NCI-H460 (cell line): Measurements from ENCODE around the gene PRSS56. TPM values are rescaled to one million over a fixed set of nuclear protein-coding genes. Genes with fewer than 3 reads are reported as not detected.

Source experiments
- DNase-seq: peaks from one replicate; pipeline ENCODE4 v3.0.0-alpha.2; 2016; ENCODE audit warnings: low read depth; ENCODE audit errors: extremely low read depth
- total RNA-seq: library from RNA; depleted of rRNA; stranded (reverse); fragments of >200 nt; shearing (Covaris generic); gene quantifications from 2 replicates; pipeline ENCODE4 v1.2.3, GENCODE V29; 2014

Gene PRSS56
- total RNA-seq, 1 experiment from 2014 or later: not detected

DNA sequence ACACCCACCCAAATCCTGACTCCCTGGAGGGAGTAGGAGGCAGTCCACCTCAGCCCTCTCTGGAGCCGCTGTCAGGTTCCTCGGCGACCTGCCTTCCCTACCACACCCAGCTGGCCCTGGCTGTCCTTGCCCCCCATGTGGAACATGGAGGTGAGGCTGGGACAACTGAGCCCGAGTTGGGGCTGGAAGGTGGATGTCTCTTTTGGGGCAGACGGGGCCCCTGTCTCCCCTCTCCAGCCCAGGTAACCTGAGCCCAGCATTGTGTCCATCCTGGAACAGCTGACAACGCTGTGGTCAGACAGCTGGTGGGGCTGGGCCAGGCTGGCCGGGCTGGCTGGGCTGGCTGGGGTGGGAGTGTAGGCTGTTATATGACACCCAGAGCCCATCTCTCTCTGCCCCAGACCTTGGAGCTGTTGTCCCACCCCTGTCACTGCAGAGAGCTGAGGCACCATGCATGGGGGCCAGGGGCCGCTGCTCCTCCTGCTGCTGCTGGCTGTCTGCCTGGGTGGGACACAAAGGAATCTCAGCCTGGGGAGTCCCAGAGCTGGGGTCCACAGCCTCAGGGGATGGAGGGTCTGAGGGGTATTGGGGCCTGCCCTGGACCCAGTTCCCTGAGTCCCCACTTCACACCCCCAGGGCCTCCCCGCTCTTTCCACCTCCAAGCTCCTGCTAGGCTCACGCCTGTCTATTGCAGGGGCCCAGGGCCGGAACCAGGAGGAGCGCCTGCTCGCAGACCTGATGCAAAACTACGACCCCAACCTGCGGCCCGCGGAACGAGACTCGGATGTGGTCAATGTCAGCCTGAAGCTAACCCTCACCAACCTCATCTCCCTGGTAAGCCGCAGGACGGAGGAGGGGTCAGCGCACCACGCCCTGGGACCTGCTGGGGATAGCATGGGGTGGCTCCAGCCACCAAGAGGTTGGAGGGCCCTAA is 19.4 kb downstream of the PRSS56 start, which contains the start of gene CHRNG:
Gene CHRNG (plus strand): TSS at position 395 of the 934 bp plus-strand sequence. CDS start 56 bp downstream, at position 451.
- DNase-seq: no peak

DNA sequence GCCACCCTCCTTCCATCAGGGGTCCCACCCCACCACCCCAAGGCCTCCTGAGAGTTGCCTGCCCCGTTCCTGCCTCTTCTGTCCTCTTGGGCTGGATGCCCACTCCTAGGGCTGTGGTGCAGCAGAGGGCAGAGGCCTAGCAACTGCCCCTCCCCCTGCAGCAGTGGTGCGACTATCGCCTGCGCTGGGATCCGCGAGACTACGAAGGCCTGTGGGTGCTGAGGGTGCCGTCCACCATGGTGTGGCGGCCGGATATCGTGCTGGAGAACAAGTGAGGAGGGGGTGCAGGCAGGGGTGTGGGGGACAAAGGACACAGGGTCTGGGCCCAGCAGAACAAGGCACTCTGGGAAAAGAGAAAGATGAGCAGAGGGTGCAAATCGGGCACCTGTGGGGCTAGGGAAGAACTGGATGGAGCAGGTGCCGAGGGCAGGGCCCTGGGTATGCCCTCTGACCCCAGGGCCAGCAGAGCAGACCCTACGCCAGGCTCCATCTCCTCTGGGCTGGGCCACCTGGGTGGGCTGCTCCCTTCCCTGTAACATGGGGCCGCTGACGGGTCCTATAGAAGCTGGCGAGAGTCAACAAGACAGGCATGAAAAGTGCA is 20.4 kb downstream of the PRSS56 start:
- DNase-seq: no peak

DNA sequence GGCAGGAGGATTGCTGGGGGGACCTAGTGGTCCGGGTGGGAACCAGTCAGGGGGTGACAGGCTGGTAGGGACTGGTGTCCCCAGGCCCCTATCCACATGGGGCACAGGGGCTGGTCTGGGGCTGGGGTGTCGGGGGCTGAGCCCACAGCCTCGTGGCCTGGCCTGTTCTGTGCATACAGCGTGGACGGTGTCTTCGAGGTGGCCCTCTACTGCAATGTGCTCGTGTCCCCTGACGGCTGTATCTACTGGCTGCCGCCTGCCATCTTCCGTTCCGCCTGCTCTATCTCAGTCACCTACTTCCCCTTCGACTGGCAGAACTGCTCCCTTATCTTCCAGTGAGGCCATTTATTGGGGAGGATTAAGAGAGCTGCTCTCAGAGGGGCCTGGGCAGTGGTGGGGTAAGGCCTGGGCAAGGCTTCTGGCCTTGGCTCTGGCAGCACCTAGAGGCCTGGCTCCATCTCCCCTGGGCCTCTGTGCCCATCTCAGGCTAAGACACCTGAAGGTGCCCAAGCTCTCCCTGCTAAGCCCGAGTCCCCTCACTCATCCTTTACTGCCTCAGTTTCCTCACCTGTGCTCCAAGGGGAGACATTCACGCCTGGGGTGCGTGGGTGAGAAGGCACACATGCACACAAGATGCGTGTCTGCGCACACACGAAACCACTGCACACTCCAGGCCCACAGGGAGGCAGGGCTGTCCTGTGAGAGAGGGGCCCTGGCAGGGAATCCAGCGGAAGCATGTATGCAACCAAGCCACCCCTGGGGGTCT is 21.2 kb downstream of the PRSS56 start:
- DNase-seq: no peak

DNA sequence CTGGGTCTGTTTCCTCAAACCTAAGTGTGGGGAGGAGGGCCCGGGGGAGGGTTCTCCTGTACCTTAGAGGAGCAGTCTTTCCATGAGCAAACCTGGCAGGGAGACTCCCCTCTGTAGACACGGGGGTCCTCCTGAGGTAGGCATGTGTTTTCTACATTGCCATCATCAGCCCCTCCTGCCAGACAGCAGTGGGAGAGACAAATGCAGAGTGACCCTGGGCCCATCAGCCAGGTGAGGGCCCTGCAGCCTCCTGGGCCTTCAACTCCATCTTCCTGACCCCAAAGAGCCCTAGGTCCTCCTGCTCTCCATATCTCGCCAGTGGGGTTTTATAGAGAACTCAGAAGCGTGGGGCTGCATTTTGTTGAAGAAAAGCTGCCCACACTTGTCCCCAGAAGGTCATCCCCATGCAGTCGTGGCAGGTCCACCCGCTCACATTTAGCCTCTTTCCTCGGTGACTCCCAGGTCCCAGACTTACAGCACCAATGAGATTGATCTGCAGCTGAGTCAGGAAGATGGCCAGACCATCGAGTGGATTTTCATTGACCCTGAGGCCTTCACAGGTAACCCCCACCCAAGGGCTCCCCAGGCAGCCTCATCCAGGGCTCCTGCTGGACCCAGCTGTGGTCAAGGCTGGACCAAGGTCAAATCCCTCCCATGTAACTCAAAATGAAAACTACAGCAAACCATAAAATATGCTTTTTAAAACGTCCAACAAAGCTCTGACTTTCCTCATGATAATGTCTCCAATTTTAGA is 21.9 kb downstream of the PRSS56 start:
- DNase-seq: no peak

DNA sequence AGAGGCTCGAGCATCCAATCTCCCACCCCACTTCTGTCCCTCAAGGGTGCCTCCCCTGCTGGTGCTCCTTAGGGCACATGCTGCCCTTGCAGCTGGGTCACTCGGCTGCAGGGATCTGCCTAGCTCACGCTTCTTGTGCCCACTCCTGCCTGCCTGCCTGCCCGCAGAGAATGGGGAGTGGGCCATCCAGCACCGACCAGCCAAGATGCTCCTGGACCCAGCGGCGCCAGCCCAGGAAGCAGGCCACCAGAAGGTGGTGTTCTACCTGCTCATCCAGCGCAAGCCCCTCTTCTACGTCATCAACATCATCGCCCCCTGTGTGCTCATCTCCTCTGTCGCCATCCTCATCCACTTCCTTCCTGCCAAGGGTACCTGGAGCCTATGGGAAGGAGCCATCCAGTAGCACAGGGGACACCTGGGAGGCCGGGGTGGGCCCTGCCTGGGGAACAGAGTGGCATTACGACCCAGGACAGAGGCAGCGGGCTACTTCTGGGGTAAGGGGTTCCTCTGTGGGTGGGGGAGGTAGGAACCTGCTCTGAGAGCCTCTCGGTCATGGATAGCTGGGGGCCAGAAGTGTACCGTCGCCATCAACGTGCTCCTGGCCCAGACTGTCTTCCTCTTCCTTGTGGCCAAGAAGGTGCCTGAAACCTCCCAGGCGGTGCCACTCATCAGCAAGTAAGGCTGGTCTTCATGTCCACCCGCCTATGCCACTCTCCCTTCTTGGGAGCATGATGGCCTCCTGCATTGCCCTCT is 22.7 kb downstream of the PRSS56 start:
- no peak for DNase-seq

DNA sequence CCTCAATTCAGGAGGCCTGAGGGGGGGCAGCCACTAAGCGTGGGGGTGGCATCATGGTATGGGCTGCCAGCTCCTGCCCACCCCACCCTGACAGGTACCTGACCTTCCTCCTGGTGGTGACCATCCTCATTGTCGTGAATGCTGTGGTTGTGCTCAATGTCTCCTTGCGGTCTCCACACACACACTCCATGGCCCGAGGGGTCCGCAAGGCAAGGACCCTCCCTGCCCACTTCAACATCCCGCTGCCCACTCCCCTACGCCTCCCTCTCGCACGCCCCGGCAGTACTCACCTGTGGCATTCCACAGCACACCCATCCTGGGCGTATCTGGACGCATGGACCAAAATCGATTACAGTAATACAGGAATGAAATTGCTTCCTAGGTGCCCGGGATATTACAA is 23.3 kb downstream of the PRSS56 start:
- DNase-seq: no peak

DNA sequence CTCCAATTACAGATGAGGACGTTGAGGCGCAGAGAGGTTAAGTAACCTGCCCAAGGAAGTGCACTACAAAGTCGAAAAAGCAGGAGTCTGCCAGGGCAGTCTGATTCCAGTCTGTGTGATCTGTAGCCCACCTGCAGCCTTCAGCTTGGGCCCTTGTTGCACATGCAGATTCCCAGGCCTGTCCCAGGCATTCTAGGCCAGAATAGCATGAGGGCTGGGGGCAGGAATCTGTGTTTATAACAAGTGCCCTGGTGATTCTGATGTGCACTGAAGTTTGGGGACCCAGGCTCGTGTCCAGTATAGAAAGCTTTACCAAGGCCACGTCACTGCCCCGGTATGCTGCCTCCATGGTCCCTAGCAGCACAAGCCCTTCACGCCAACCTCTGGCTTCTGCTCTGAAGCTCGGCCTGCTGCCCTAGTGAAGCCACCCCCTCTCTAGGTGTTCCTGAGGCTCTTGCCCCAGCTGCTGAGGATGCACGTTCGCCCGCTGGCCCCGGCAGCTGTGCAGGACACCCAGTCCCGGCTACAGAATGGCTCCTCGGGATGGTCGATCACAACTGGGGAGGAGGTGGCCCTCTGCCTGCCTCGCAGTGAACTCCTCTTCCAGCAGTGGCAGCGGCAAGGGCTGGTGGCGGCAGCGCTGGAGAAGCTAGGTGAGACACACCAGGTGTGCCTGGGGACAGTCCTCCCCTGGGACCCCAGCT is 23.9 kb downstream of the PRSS56 start:
- DNase-seq: no peak

DNA sequence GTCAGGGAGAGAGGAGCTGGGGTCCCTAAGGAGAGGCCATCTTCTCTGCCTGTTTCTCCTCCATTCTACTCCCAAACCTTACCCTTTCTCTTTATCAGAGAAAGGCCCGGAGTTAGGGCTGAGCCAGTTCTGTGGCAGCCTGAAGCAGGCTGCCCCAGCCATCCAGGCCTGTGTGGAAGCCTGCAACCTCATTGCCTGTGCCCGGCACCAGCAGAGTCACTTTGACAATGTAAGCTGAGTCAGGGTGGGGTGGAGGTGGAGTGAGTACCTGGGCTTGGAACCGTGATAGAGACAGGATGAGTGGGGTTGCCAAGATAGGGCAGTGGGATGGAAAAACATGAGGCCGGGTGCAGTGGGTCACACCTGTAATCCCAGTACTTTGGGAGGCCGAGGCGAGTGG is 24.5 kb downstream of the PRSS56 start:
- DNase-seq: no peak

DNA sequence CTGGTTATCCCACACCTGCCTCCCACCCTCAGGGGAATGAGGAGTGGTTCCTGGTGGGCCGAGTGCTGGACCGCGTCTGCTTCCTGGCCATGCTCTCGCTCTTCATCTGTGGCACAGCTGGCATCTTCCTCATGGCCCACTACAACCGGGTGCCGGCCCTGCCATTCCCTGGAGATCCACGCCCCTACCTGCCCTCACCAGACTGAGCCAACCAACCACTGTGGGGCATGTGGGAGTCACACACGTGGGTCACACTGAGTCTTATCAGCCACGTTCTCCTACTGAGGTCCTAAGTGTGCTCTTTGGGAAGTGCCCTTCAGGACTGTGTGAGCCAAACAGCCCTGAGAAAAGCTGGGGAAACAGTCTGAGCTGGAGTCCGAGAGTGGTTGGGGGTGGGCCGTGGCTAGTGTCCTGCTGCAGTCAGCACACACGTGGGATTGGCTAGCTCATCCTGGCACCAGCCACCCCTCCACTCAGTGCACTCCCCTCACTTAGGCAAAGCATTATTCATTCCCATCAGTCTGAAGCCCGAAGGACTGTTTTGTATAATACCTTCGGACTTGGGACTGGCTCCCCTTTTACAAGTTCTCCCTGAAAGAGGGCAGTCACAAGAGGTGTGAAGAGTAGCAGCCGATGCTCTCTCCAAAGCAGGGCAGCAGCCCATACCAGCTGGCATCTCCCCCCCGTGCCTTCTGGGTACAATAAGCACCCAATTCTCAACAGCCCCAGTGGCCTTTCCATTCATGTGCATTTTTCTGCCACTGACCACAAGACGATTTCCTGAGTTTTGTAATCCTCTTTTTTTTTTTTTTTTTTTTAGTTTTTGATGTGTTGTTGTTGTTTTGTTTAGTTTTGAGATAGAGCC is 25.6 kb downstream of the PRSS56 start:
- no peak for DNase-seq

DNA sequence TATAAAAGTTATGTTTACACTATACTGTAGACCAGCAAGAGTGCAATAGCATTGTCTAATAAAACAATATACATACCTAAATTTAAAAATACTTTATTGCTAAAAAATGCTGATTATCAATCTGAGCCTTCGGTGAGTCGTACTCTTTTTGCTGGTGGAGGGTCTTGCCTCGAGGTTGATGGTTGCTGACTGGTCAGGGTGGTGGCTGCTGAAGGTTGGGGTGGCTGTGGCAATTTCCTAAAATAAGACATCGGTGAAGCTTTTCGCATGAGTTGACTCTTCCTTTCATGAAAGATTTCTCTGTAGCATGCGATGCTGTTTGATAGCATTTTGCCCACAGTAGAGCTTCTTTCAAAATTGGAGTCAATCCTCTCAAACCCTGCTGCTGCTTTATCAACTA is 27.8 kb downstream of the PRSS56 start:
- no peak for DNase-seq

DNA sequence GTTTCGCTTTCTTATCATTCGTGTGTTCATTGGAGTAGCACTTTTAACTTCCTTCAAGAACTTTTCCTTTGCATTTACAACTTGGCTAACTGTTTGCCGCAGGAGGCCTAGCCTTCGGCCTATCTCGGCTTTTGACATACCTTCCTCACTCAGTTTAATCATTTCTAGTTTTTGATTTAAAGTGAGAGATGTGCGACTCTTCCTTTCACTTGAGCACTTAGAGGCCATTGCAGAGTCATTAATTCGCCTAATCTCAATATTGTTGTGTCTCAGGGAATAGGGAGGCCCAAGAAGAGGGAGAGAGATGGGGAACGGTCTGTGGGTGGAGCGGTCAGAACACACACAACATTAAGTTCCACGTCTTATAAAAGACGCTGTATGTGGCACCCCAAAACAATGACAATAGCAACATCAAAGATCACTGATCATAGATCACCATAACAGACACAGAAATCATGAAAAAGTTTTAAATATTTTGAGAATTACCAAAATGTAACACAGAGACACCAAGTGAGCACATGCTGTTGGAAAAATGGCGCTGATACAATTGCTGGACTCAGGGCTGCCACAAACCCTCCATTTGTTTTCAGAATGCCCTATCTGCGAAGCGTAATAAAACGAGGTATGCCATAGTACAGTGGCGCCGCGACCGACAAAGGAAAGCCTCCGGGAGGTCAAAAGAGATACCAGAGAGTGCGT is 29.6 kb downstream of the PRSS56 start:
- DNase-seq: peak; percentile 3

DNA sequence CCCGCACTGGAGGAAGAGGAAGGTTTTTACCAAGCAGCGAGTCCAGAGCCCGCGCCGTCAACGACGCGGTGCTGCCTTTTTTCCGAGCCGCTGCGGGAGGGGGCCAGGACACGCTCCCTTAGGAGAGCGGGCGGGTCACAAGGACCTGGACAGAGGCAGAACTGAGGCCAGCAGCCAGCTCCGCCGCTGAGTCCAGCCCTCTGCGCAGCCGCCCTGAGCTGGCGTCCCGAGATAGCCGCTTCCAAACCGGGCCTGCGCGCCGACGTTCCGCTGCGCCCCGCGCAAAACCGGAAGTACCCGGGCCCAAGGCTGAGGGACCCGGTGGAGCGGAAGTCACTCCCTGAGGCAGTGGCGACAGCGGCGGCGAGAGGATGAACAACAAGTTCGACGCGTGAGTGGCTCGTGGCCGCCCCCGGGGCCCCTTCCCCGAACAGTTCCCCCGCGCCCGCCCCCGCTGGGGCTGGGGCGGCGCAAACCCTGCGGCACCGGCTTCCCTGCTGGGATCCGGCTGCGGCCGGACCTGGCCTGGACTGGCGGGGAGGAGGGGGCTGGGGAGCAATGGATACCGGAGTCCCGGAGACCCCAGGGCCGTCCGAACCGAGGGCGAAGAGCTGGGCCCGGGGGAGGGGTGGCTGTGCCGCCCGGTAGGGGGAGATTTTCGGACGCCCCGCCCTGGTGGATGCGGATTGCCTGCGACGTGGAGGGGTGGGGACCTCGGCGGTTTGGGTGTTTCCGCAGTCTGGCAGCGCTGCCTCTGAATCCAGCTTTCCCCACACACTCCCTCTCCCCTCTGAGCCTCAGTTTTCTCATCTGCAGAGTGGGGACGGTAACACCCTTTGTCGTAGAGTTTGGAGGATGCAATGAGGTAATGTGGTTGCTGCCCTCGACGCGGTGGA is 30.4 kb downstream of the PRSS56 start, which contains the start of the genes EIF4E2 and TIGD1:
Gene EIF4E2 (plus strand): TSS at position 336 of the 896 bp plus-strand sequence. CDS start 36 bp downstream, at position 372.
Gene TIGD1 (minus strand): TSS at position 204 of the 896 bp plus-strand sequence. CDS start 675 bp downstream, outside the sequence.
- peak; percentile 88 for DNase-seq

DNA sequence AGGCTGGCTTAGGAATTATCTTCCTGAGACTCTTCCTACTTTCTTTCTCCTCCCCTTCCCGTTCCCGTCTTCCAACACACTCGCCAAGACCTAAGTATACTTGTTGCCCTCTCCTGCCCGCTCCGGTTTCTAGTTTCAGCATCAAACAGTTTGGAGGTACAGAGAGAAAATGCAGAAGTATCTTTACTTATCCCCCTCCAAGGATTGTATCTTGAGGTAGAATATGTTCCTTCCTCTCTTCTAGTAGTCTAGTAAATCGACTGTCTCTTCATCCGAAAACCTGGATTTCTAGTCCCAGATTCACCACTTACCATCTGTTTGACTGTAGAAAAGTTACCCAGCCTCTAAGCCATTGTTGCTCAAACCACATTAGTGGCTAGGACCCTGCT is 31.1 kb downstream of the PRSS56 start:
- DNase-seq: no peak

DNA sequence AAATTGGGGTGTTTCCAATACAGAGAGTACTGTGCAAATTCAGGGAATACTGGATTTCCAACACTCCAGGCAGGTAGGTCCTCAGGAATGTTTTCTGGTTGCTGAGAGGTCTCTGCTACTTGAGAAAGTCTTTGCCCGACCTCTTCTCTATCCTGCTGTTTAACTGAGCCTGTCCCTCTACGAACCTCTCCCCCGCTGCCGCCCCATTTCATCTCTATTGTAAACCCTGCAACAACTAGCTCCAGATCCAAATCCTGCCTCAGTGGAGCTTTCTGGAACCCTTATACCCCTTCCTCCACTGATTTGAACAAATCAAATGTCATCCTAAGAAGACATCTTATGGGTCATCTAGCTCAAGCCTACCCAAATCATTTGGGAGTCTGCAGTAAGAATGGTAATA is 31.6 kb downstream of the PRSS56 start:
- no peak for DNase-seq

DNA sequence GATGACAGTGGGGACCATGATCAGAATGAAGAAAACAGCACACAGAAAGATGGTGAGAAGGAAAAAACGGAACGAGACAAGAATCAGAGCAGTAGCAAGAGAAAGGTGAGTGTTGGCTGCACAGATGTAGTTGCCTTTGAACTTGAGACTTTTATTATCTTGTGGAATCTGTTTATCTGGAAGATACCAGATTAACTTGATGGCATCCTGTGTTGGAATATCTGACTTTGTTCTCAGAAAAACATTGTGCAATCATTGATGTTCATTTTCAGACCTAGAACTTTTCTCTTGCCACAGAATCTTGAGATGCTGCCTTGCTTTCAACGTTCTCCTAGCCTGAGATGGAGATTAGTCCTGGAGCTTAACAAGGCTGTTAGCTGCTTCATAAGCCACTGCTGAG is 36.2 kb downstream of the PRSS56 start:
- no peak for DNase-seq

DNA sequence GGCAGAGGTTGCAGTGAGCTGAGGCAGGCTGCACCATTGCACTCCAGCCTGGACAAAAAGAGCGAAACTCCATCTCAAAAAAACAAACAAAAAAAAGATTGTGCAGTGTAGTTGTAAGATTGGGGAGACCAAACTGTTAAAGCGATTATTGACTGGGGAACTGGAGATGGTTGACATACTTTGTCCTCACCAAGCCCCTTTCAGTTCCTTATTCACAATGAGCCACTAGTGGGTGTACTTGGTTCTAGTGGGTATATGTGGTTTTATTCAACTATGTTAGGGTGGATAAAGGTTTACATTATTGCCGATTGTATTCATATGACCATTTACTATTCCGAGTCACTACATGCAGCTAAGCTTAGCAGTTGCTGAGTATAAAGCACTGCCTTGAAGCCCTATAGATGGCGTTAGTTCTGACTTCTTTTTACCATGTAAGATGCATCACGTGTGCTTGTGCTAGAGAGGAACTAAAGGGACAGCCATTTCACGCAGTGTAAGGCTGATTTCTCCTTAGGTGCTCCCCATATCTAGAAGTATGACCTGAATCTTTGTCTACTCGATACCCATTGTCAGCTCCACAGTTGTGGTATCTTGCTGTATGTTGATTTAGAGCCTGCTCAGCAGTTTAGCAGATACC is 42.4 kb downstream of the PRSS56 start:
- DNase-seq: no peak
